OCI-LY7 (cell line): Measurements from ENCODE around the gene GOLGA5.

Experiments used
- CTCF ChIP-seq: fragments of 200-600 bp; sonication (generic); conservative IDR thresholded peaks from 2 replicates; pipeline ENCODE4 v1.5.1; 2014; ENCODE audit warnings: mild to moderate bottlenecking, antibody characterized with exemption, low read length, moderate library complexity, mixed read lengths
- EZH2phosphoT487 ChIP-seq: fragments of 200-600 bp; sonication (generic); IDR thresholded peaks from 2 replicates; pipeline ENCODE4 v1.6.1; 2018; ENCODE audit warnings: low read depth, borderline replicate concordance, mild to moderate bottlenecking, mixed run types, antibody characterized with exemption, low read length, moderate library complexity, mixed read lengths

DNA sequence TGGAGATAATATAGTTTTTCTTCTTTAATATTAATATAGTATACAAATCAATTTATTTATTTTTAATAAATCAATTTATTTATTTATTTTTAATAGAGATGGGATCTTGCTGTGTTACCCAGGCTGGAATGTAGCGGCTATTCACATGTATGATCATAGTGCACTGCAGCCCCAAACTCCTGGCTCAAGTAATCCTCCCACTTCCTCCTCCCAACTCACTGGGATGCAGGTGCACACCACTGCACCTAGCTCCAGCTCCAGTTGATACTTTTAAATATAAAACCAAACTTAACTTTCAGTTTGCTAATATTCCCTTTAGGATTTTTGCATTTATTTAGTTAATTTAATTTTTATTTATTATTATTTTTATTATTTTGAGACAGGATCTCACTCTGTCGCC lies 8.6 kb downstream of the GOLGA5 start:
- no peak for TF ChIP-seq CTCF
- TF ChIP-seq EZH2phosphoT487, result no peak
